NCI-H460 (cell line): Measurements from ENCODE around the gene ZNF451. TPM values are rescaled to one million over a fixed set of nuclear protein-coding genes. Genes with fewer than 3 reads are reported as not detected.

ENCODE experiments used
- DNase-seq: peaks from one replicate; pipeline ENCODE4 v3.0.0-alpha.2; 2016; ENCODE audit warnings: low read depth; ENCODE audit errors: extremely low read depth
- total RNA-seq: library from RNA; depleted of rRNA; stranded (reverse); fragments of >200 nt; shearing (Covaris generic); gene quantifications from 2 replicates; pipeline ENCODE4 v1.2.3, GENCODE V29; 2014; rRNA removed

Gene ZNF451
- total RNA-seq, 1 experiment from 2014 or later = 40.0 TPM

- no peak for DNase-seq
These were observed 105.5 kb downstream of the ZNF451 start for GRCh38 chr6:57195457-57195856.

- DNase-seq = no peak
These were observed 109.1 kb downstream of the ZNF451 start for GRCh38 chr6:57198926-57199636.

- DNase-seq = no peak
These were observed 111.7 kb downstream of the ZNF451 start for GRCh38 chr6:57201718-57202117.

- no peak for DNase-seq
These were observed 115.8 kb downstream of the ZNF451 start for GRCh38 chr6:57205550-57206328.

GRCh38 chr6:57207141-57207540, 117.2 kb downstream of the ZNF451 start:
- DNase-seq = no peak

GRCh38 chr6:57207872-57208271, 117.9 kb downstream of the ZNF451 start:
- DNase-seq = no peak

- DNase-seq = no peak
These were observed 119.0 kb downstream of the ZNF451 start for GRCh38 chr6:57209030-57209429.

- DNase-seq = no peak
These were observed 120.1 kb downstream of the ZNF451 start for GRCh38 chr6:57210060-57210459.

GRCh38 chr6:57215260-57215659, 125.3 kb downstream of the ZNF451 start:
- no peak for DNase-seq

- no peak for DNase-seq
These were observed 126.5 kb downstream of the ZNF451 start for GRCh38 chr6:57216235-57217101.

- DNase-seq = no peak
These were observed 127.3 kb downstream of the ZNF451 start for GRCh38 chr6:57217270-57217669.

Other genes starting within 250 kb of the ZNF451 start
- gene BEND6, start 135.1 kb upstream of the ZNF451 start, total RNA-seq = 2.7 and 4.8 TPM in 2 replicates
- 10.1 and 10.6 TPM in 2 replicates for gene KIAA1586, start 43.5 kb upstream of the ZNF451 start, total RNA-seq
- gene BAG2, start 82.1 kb downstream of the ZNF451 start, total RNA-seq = 15.2 and 16.8 TPM in 2 replicates
- gene RAB23, start 132.1 kb downstream of the ZNF451 start, total RNA-seq = 11.3 and 13.1 TPM in 2 replicates
- 9.9 and 14.8 TPM in 2 replicates for gene PRIM2, start 227.4 kb downstream of the ZNF451 start, total RNA-seq